Aorta (tissue), 5 donors: ENCODE results near the gene ARHGEF17. TPM values are rescaled to one million over a fixed set of nuclear protein-coding genes. Genes with fewer than 3 reads are reported as not detected.
A peak's percentile ranks its signal among the peaks of the same experiment; 100 is the strongest.

Experiments used
- ATAC-seq: fragments of 200-7000 bp; cut with Tn5 transposase; one replicate; pipeline ENCODE4 v1.9.1; 2022; ENCODE audit warnings: moderate library complexity; ENCODE audit not compliant: low FRiP score
- DNase-seq, 2 donors: peaks; one replicate each; pipeline ENCODE4 v3.0.0-alpha.2; 2020
- H3K27ac ChIP-seq, 2 donors: one replicate each; pipeline ENCODE4 v1.5.1; 2013; ENCODE audit warnings: low read length in 2 of 2, mild to moderate bottlenecking in 2 of 2, moderate library complexity in 2 of 2, control low read depth in 1 of 2, inconsistent platforms in 1 of 2, low read depth in 1 of 2
- H3K27me3 ChIP-seq, 2 donors: one replicate each; pipeline ENCODE4 v1.6.1; 2013; ENCODE audit warnings: control low read depth in 1 of 2, low read length in 1 of 2, mild to moderate bottlenecking in 1 of 2, moderate library complexity in 1 of 2; ENCODE audit not compliant: insufficient read depth in 2 of 2, control insufficient read depth in 1 of 2
- H3K36me3 ChIP-seq, 2 donors: one replicate each; pipeline ENCODE4 v1.6.1; 2013; ENCODE audit warnings: control low read depth in 1 of 2, low read length in 1 of 2, mild to moderate bottlenecking in 1 of 2; ENCODE audit not compliant: insufficient read depth in 2 of 2, control insufficient read depth in 1 of 2
- H3K4me1 ChIP-seq, 2 donors: one replicate each; pipeline ENCODE4 v1.6.1; 2013; ENCODE audit warnings: low read length in 2 of 2, control low read depth in 1 of 2, mild to moderate bottlenecking in 1 of 2, moderate library complexity in 1 of 2; ENCODE audit not compliant: insufficient read depth in 2 of 2, control insufficient read depth in 1 of 2
- H3K4me3 ChIP-seq, 2 donors: one replicate each; pipeline ENCODE4 v1.5.1; 2013; ENCODE audit warnings: low read length in 2 of 2, control low read depth in 1 of 2, mild to moderate bottlenecking in 1 of 2
- H3K9me3 ChIP-seq: one replicate; pipeline ENCODE4 v1.6.1; 2013; ENCODE audit warnings: mild to moderate bottlenecking, low read length; ENCODE audit not compliant: control insufficient read depth
- WGBS, 2 donors: extraction: QIAGEN DNeasy Blood & Tissue Kit; methylation state at CpG; one replicate each; pipeline ENCODE4 v1.1.7; 2013; 5-methylcytosine and 5-hydroxymethylcytosine counted together
- intact Hi-C, 2 donors: fragments of 100-400 bp; cut with DNase I; formaldehyde crosslinking; loops; one replicate each; pipeline versions ENCODE4 v1.14.2 to v1.15.0; 2022
- polyA plus RNA-seq, 2 donors: library from polyadenylated mRNA; stranded (reverse); fragments of 200-250 nt; gene quantifications; one replicate each; pipeline ENCODE4 v1.2.3, GENCODE V29; 2013
- total RNA-seq, 2 donors: library from RNA; stranded (reverse); fragmentation: NEBNext Ultra II Directional; extraction: Animal tissue kit (Norgen Biotek cat#: 25700); gene quantifications; one replicate each; pipeline ENCODE4 v1.2.1, GENCODE V29; 2021
- donor health status: healthy with polysubstance abuse.
- donor health status: Bipolar disorder and iron deficiency.
- donor health status: DM: no; HTN: no; CAD: no.
- donor health status: DM: no; HTN: no; CAD: no.
- donor health status: DM: yes; HTN: yes; CAD: no.

The ARHGEF17 gene
- total and polyA plus RNA-seq, 4 donors: 20.5 to 201 (median 170) TPM

DNA sequence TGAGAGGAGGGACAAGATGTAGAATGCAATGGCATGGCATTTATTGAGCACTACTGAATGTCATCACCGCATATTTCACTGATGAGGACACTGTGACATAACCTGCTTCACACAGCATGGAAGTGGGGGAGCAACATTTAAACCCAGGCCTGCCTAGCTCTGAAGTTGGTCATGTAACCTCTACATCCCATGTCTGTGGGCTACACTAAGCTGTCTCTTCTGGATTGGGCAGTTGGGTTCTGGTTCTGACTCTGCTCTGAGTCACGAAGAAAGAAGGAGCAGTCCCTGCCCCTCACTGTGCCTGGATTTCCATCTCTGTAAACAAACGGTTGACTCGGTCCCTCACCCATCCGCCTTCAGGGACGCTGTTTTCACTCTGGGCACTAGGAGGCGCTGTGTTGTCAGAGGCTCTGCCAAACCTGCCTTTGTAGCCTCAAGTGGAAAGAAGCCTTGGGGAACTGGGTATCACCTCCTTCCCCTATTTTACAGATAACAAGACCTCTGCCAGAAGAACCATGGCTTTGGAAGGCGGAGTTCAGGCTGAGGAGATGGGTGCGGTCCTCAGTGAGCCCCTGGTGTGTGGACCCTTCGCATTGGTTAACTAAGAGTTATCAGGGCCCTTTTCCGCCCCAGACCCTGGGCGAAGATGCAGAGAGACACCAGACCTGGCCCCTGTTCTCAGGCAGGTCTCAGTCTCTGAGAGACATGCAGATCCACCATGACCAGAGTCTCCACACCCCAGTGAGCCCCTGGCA is 12.7 kb upstream of the ARHGEF17 start:
- intact Hi-C loops: loop anchor here in 1 of 2 donors (5.0 to 10.0 kb wide), 3 partner anchors 42 to 369 kb away; no protein-coding TSS in a partner anchor
- Histone ChIP-seq H3K4me3 (no peak overlapping the region), H3K27me3 (no peaks in the 10 kb centered on the region), H3K27ac (no peak overlapping the region), H3K36me3 (no peaks in the 10 kb centered on the region), H3K9me3 (no peaks in the 10 kb centered on the region), H3K4me1 (no peaks in the 10 kb centered on the region)
- WGBS, 2 donors: 44 to 45% methylated on average over 12 of the region's 12 CpGs
- ATAC-seq (peak; percentile 51), DNase-seq (peak; percentile 80 to 92)

DNA sequence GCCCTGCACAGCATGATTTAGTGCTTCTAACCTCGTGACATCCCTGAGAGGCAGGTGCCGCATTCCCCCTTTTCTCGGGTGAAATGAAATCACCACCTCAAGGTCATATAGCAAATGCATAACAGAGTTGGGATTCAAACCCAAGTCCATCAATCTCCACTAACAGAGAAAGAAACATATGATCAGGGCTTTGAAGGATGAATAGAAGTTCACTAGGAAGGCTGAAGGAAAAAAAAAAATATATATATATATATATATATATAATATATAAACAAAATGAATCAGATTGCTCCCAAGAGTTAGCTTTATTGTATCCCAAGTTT is 12.1 kb upstream of the ARHGEF17 start:
- Histone ChIP-seq H3K36me3 (no peaks in the 10 kb centered on the region), H3K27me3 (no peaks in the 10 kb centered on the region), H3K4me1 (no peaks in the 10 kb centered on the region), H3K9me3 (no peaks in the 10 kb centered on the region), H3K27ac (no peak overlapping the region), H3K4me3 (no peak overlapping the region)
- 91 to 92% methylated on average over 3 of the region's 3 CpGs for WGBS, 2 donors
- ATAC-seq (no peak), DNase-seq (no peak)
- intact Hi-C loops: loop anchor here in 1 of 2 donors (5.0 to 10.0 kb wide), 3 partner anchors 41 to 369 kb away; no protein-coding TSS in a partner anchor

DNA sequence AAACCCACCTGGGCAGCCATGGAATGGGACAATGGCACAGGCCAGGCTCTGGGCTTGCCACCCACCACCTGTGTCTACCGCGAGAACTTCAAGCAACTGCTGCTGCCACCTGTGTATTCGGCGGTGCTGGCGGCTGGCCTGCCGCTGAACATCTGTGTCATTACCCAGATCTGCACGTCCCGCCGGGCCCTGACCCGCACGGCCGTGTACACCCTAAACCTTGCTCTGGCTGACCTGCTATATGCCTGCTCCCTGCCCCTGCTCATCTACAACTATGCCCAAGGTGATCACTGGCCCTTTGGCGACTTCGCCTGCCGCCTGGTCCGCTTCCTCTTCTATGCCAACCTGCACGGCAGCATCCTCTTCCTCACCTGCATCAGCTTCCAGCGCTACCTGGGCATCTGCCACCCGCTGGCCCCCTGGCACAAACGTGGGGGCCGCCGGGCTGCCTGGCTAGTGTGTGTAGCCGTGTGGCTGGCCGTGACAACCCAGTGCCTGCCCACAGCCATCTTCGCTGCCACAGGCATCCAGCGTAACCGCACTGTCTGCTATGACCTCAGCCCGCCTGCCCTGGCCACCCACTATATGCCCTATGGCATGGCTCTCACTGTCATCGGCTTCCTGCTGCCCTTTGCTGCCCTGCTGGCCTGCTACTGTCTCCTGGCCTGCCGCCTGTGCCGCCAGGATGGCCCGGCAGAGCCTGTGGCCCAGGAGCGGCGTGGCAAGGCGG is 11.4 kb upstream of the ARHGEF17 start:
- 94 to 97% methylated on average over 35 of the region's 35 CpGs for WGBS, 2 donors
- intact Hi-C loops: loop anchor here in 1 of 2 donors (5.0 to 10.0 kb wide), 3 partner anchors 41 to 368 kb away; no protein-coding TSS in a partner anchor
- Histone ChIP-seq H3K4me1 (no peaks in the 10 kb centered on the region), H3K9me3 (no peaks in the 10 kb centered on the region), H3K27me3 (no peaks in the 10 kb centered on the region), H3K27ac (no peak overlapping the region), H3K4me3 (no peak overlapping the region), H3K36me3 (no peaks in the 10 kb centered on the region)
- no peak for ATAC-seq
- DNase-seq: peak in 1 of 2 donors; percentile 43

- Histone ChIP-seq H3K4me1 (no peaks in the 10 kb centered on the region), H3K27ac (no peak overlapping the region), H3K27me3 (no peaks in the 10 kb centered on the region), H3K36me3 (no peaks in the 10 kb centered on the region), H3K4me3 (no peak overlapping the region), H3K9me3 (no peaks in the 10 kb centered on the region)
- WGBS, 2 donors: 93 to 94% methylated on average over 18 of the region's 18 CpGs
- intact Hi-C loops: loop anchor here in 1 of 2 donors (5.0 to 10.0 kb wide), 3 partner anchors 40 to 368 kb away; no protein-coding TSS in a partner anchor
- DNase-seq (peak in 1 of 2 donors; percentile 22), ATAC-seq (no peak)
These were observed 10.9 kb upstream of the ARHGEF17 start for GRCh38 chr11:73297231-73297590.

DNA sequence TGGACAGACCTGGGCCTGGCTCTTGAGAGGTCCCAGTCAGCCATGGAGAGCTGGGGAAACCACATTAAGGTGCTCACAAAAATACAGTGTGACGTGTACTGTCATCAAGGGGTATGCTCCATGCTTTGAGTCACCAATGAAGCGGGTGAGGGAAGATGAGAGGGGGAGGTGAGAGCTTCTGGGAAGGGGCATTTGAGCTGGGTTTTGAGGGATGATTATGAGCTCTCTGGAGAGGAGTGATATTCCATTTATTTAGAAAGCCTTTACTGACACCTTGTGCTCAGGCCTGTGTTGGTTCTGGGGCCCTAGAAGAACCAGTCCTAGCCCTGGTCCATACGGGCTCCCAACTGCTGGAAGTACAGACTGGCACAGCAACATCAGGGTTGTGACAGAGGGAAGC is 10.4 kb upstream of the ARHGEF17 start:
- no peaks in the 10 kb centered on the region for H3K27me3 ChIP-seq
- intact Hi-C loops: loop anchor here in 1 of 2 donors (5.0 to 10.0 kb wide), 3 partner anchors 40 to 367 kb away; no protein-coding TSS in a partner anchor
- H3K4me3 ChIP-seq: no peak overlapping the region
- H3K4me1 ChIP-seq: no peaks in the 10 kb centered on the region
- DNase-seq (peak in 1 of 2 donors; percentile 23), ATAC-seq (no peak)
- 92 to 95% methylated on average over 3 of the region's 3 CpGs for WGBS, 2 donors
- H3K9me3 ChIP-seq: no peaks in the 10 kb centered on the region
- no peak overlapping the region for H3K27ac ChIP-seq
- no peaks in the 10 kb centered on the region for H3K36me3 ChIP-seq

DNA sequence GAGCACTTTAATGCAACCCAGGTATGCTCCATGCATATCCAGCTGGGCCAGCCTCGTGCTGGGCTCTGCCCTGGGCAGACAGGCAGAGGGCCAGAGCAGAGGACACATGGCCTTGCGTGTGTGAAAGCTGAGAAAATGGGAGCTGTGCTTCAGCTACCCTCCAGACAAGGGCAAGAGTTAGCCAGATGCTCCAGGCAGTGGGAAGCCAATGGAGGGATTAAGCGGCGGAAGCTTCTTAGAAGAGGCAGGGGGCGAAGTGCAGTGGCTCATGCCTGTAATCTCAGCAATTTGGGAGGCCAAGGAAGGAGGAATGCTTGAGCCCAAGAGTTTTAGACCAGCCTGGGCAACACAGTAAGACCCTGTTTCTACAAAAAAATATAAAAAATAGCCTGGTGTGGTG is 9.8 kb upstream of the ARHGEF17 start:
- H3K4me1 ChIP-seq: no peaks in the 10 kb centered on the region
- H3K4me3 ChIP-seq: no peak overlapping the region
- intact Hi-C loops: loop anchor here in 1 of 2 donors (5.0 to 10.0 kb wide), 3 partner anchors 39 to 367 kb away; no protein-coding TSS in a partner anchor
- no peaks in the 10 kb centered on the region for H3K27me3 ChIP-seq
- no peaks in the 10 kb centered on the region for H3K36me3 ChIP-seq
- no peaks in the 10 kb centered on the region for H3K9me3 ChIP-seq
- WGBS, 2 donors: 81 to 87% methylated on average over 5 of the region's 5 CpGs
- H3K27ac ChIP-seq: no peak overlapping the region
- no peak for ATAC-seq
- DNase-seq: peak in 1 of 2 donors; percentile 17

GRCh38 chr11:73299751-73300150 is 8.3 kb upstream of the ARHGEF17 start:
- Histone ChIP-seq H3K9me3 (no peaks in the 10 kb centered on the region), H3K27me3 (no peaks in the 10 kb centered on the region), H3K27ac (no peak overlapping the region), H3K36me3 (no peaks in the 10 kb centered on the region), H3K4me1 (no peaks in the 10 kb centered on the region), H3K4me3 (no peak overlapping the region)
- DNase-seq (peak; percentile 28 to 61), ATAC-seq (no peak)
- WGBS, 2 donors: 92 to 94% methylated on average over 10 of the region's 10 CpGs
- intact Hi-C loops: loop anchor here in 1 of 2 donors (5.0 to 10.0 kb wide), 3 partner anchors 38 to 365 kb away; no protein-coding TSS in a partner anchor

DNA sequence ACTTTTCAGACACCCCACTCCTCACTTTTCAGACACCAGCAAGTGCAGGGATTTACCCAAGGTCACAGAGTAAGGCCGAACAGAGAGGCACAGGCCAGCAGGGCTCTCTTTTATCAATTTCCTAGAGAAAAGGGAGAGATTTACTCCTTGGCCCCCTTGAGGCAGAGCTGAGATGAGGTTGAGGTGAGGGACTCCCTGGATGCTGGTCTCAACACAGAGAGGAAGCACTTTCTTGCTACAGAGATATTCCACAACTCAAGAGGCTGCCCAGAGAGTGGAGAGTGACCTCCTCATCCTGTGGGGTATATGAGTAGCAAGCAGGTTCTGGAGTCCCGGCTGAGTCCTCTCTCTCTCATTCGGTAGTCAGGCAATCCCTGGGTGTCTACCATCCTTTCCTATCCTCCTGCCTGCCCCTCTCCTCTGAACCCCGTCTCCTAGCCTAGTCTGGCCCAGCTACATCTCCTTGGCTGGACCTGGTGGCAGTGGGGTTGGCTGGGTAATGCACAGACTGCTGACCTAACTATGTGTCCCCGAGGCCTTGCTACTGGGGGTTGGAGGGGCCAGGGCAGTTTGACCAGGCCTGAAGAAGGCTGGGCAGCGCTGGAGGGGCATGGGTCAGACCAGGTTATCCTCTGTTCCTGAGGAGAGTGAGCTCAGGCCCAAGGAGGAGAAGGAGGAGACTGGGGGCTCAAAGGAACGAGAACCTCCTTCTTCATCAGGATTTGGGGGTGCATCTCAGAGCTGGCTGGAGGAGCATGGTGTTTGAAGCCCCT is 1.8 kb upstream of the ARHGEF17 start:
- no peak overlapping the region for H3K4me3 ChIP-seq
- no peaks in the 10 kb centered on the region for H3K9me3 ChIP-seq
- WGBS, 2 donors: 67 to 68% methylated on average over 7 of the region's 7 CpGs
- no peaks in the 10 kb centered on the region for H3K4me1 ChIP-seq
- intact Hi-C loops: loop anchor here in 1 of 2 donors (5.0 kb wide), 1 partner anchor 86 kb away; no protein-coding TSS in a partner anchor
- ATAC-seq: no peak
- H3K27ac ChIP-seq: no peak overlapping the region
- DNase-seq: no peak
- H3K36me3 ChIP-seq: no peaks in the 10 kb centered on the region
- no peaks in the 10 kb centered on the region for H3K27me3 ChIP-seq
